Measurements from ENCODE around the gene OR13C9. TPM values are rescaled to one million over a fixed set of nuclear protein-coding genes. Genes with fewer than 3 reads are reported as not detected.

OR13C9 gene
- total RNA-seq, 2 donors from 2014 or later, result not detected

- H3K4me1 Mint-ChIP-seq (ENCODE audit: low read depth in 2 of 2), result no peaks in the 10 kb centered on the region
- no peaks in the 10 kb centered on the region for H3K27me3 Mint-ChIP-seq
- ATAC-seq, result no peak
- no peaks in the 10 kb centered on the region for H3K36me3 Mint-ChIP-seq
- no peak overlapping the region for H3K27ac Mint-ChIP-seq
- H3K9me3 Mint-ChIP-seq, result no peaks in the 10 kb centered on the region
- DNase-seq (ENCODE audit: low spot score), result no peak
- no peak overlapping the region for H3K4me3 Mint-ChIP-seq
Measured at GRCh38 chr9:104586496-104587180, 31.4 kb downstream of the OR13C9 start.

DNA sequence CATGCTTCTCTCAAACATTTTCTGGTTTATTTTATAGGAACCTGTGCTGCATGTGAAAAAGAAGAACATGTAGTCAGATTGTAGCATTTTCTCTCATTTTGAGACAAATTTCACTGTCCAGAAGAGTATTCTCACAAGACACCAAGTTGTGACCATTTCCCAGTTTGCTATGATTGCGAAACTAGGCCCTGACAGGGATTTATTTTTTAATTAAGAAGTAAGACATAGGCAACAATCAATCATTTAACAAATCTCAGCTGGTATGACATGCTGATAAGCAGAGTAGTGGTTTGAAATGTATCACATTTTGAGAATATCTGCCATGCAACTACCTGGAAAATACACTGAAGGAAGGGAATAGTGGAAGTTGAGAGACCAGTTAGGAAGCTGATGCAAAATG, 37.4 kb downstream of the OR13C9 start:
- Mint-ChIP-seq H3K4me3 (no peak overlapping the region), H3K27me3 (no peaks in the 10 kb centered on the region), H3K4me1 (ENCODE audit: low read depth in 2 of 2) (no peaks in the 10 kb centered on the region), H3K9me3 (peaks cover 2% of the 10 kb centered on the region), H3K36me3 (no peaks in the 10 kb centered on the region), H3K27ac (no peak overlapping the region)
- DNase-seq (ENCODE audit: low spot score) (no peak), ATAC-seq (no peak)

- H3K27me3 Mint-ChIP-seq, result no peaks in the 10 kb centered on the region
- peaks cover 8% of the 10 kb centered on the region for H3K9me3 Mint-ChIP-seq
- H3K27ac Mint-ChIP-seq, result no peak overlapping the region
- H3K36me3 Mint-ChIP-seq, result no peaks in the 10 kb centered on the region
- DNase-seq (ENCODE audit: low spot score), result no peak
- no peak for ATAC-seq
- no peaks in the 10 kb centered on the region for H3K4me1 Mint-ChIP-seq (ENCODE audit: low read depth in 2 of 2)
- no peak overlapping the region for H3K4me3 Mint-ChIP-seq
Measured at GRCh38 chr9:104577263-104577662, 40.7 kb downstream of the OR13C9 start.

DNA sequence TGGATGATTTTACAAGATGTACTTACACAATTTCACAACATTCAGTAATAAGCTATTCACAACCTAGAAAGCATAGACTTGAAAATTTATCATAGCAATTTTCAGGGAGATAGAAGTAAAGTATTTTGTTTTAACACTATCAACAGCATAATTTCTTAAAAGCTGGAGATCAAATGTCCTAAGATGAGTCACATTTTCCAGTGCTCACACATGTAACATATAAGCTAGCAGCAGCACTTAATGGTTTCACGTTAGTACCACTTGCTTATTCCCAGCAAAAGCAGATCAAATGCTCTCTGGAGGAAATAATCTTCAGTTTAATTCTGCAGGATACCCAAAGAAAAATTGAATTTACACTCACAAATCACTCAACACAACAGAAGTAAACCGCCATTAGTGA, 42.5 kb downstream of the OR13C9 start:
- ATAC-seq, result no peak

DNA sequence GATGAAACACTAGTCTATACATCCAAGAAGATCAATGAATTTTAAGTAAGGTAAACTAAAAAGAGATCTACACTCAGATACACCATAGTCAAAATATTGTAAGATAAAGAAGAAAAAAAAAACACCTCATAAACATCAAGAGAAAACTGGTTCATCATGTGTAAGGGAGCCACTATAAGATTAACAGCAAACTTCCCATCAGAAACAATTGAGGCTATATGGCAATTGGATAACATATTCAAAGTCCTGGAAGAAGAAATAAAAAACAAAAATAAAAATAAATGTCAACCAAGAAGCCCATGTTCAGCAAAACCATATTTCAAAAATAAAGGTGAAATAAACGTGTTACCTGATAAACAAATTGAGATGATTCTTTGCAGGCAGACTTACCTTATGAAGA, 45.4 kb downstream of the OR13C9 start:
- H3K4me1 Mint-ChIP-seq (ENCODE audit: low read depth in 2 of 2), result no peaks in the 10 kb centered on the region
- no peaks in the 10 kb centered on the region for H3K27me3 Mint-ChIP-seq
- peaks cover 5% of the 10 kb centered on the region for H3K9me3 Mint-ChIP-seq
- no peak overlapping the region for H3K27ac Mint-ChIP-seq
- no peak for DNase-seq (ENCODE audit: low spot score)
- H3K36me3 Mint-ChIP-seq, result no peaks in the 10 kb centered on the region
- no peak overlapping the region for H3K4me3 Mint-ChIP-seq
- ATAC-seq, result no peak

More for the DNA sequence above, 42.5 kb downstream of the OR13C9 start:
- no peaks in the 10 kb centered on the region for H3K36me3 Mint-ChIP-seq
- no peak overlapping the region for H3K4me3 Mint-ChIP-seq
- no peaks in the 10 kb centered on the region for H3K4me1 Mint-ChIP-seq (ENCODE audit: low read depth in 2 of 2)
- H3K9me3 Mint-ChIP-seq, result peaks cover 5% of the 10 kb centered on the region
- H3K27ac Mint-ChIP-seq, result no peak overlapping the region
- DNase-seq (ENCODE audit: low spot score), result no peak
- H3K27me3 Mint-ChIP-seq, result no peaks in the 10 kb centered on the region

DNA sequence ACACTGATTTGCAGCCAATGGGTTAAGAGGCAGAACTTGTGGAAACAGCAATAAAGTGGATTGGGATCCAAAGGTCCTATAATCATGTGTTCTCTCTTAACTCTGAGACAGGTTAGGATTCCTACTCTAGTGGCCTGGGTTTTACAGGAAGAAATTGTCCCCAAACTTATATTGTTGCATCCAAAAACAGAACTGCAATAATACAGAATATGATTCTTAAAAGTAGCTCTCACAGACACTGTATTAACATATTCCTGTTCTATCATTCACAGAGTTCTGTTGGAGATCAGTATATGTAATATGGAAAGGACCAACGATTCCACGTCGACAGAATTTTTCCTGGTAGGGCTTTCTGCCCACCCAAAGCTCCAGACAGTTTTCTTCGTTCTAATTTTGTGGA, 49.1 kb downstream of the OR13C9 start, which contains the start of gene OR13C8:
OR13C8 (plus strand) TSS at position 301 of the 400 bp plus-strand sequence; CDS start at position 301, 0 bp downstream.
- Mint-ChIP-seq H3K36me3 (no peaks in the 10 kb centered on the region), H3K27ac (no peak within 1 kb of the TSS), H3K4me1 (ENCODE audit: low read depth in 2 of 2) (no peaks in the 10 kb centered on the region), H3K4me3 (no peak within 1 kb of the TSS), H3K9me3 (peaks cover 3% of the 10 kb centered on the region), H3K27me3 (no peaks in the 10 kb centered on the region)
- no peak for ATAC-seq
- no peak for DNase-seq (ENCODE audit: low spot score)

Other genes with a start within 250 kb of the OR13C9 start
- gene OR13F1, start 113.9 kb downstream of the OR13C9 start, total RNA-seq, result not detected
- gene OR13C4, start 91.0 kb downstream of the OR13C9 start, total RNA-seq, result not detected
- not detected for gene OR13C3, start 81.3 kb downstream of the OR13C9 start, total RNA-seq
- gene OR13C8, start 49.0 kb downstream of the OR13C9 start, total RNA-seq, result not detected
- gene OR13C5, start 18.8 kb downstream of the OR13C9 start, total RNA-seq, result not detected
- gene OR13C2, start 12.6 kb downstream of the OR13C9 start, total RNA-seq, result not detected
- gene OR13D1, start 76.3 kb upstream of the OR13C9 start, total RNA-seq, result not detected
- gene NIPSNAP3A, start 129.5 kb upstream of the OR13C9 start, total RNA-seq, result 1 to 10 TPM; 5.6 to 7.7 TPM
- gene NIPSNAP3B, start 145.9 kb upstream of the OR13C9 start, total RNA-seq, result not detected

All from natural killer cell treated with Interleukin-12 subunit alpha and Interleukin-12 subunit beta and Interleukin-15 and Interleukin-18, amount 100 ng/mL, for 72 hours (primary cell).